SK-N-SH treated with all-trans-retinoic acid at 6 μM for 48 hours (cell line): Measurements from ENCODE around the gene CUL2.

Experiments
- ATAC-seq: fragments of 200-7000 bp; cut with Tn5 transposase; 3 replicates; pipeline ENCODE4 v1.9.1; 2020; ENCODE audit warnings: mild to moderate bottlenecking, moderate library complexity
- ARNTL ChIP-seq: fragments of 450-650 bp; formaldehyde crosslinking; IDR thresholded peaks from 2 replicates; pipeline ENCODE4 v1.5.0; 2020; ENCODE audit warnings: low read depth, mild to moderate bottlenecking, moderate library complexity, borderline replicate concordance
- BACH2 ChIP-seq: fragments of 250-450 bp; sonication (Bioruptor Pico); IDR thresholded peaks from 2 replicates; pipeline ENCODE4 v1.9.0; 2021; ENCODE audit warnings: mild to moderate bottlenecking, borderline replicate concordance
- CREB5 ChIP-seq: fragments of 250-450 bp; sonication (Bioruptor Pico); IDR thresholded peaks from 2 replicates; pipeline ENCODE4 v1.5.1; 2020; ENCODE audit warnings: low read depth, mild to moderate bottlenecking, moderate library complexity
- CSRNP3 ChIP-seq: fragments of 250-450 bp; sonication (Bioruptor Pico); IDR thresholded peaks from 2 replicates; pipeline ENCODE4 v1.5.1; 2021; ENCODE audit warnings: mild to moderate bottlenecking, moderate library complexity
- ESRRG ChIP-seq: fragments of 250-450 bp; sonication (Bioruptor Pico); IDR thresholded peaks from 2 replicates; pipeline ENCODE4 v1.6.1; 2021; ENCODE audit warnings: mild to moderate bottlenecking
- GLIS3 ChIP-seq: fragments of 250-450 bp; sonication (Bioruptor Pico); IDR thresholded peaks from 2 replicates; pipeline ENCODE4 v1.5.0; 2020; ENCODE audit warnings: mild to moderate bottlenecking, moderate library complexity
- ISL1 ChIP-seq: fragments of 250-450 bp; sonication (Bioruptor Pico); IDR thresholded peaks from 2 replicates; pipeline ENCODE4 v2.1.2; 2022; ENCODE audit warnings: mild to moderate bottlenecking, moderate library complexity
- OSR1 ChIP-seq: fragments of 250-450 bp; sonication (Bioruptor Pico); IDR thresholded peaks from 2 replicates; pipeline ENCODE4 v1.8.0; 2022; ENCODE audit warnings: moderate library complexity, mild to moderate bottlenecking, inconsistent platforms
- PATZ1 ChIP-seq: fragments of 250-450 bp; sonication (Bioruptor Pico); IDR thresholded peaks from 2 replicates; pipeline ENCODE4 v1.8.0; 2020; ENCODE audit warnings: mild to moderate bottlenecking, moderate library complexity, borderline replicate concordance
- POU6F1 ChIP-seq: fragments of 250-450 bp; sonication (Bioruptor Pico); IDR thresholded peaks from 2 replicates; pipeline ENCODE4 v1.8.0; 2021; ENCODE audit warnings: low read depth, mild to moderate bottlenecking, moderate library complexity, borderline replicate concordance
- PPARA ChIP-seq: fragments of 250-450 bp; sonication (Bioruptor Pico); IDR thresholded peaks from 2 replicates; pipeline ENCODE4 v1.5.0; 2020; ENCODE audit warnings: mild to moderate bottlenecking, borderline replicate concordance
- RARB ChIP-seq: fragments of 250-450 bp; sonication (Bioruptor Pico); IDR thresholded peaks from 2 replicates; pipeline ENCODE4 v1.8.0; 2021; ENCODE audit warnings: mild to moderate bottlenecking, moderate library complexity
- SNAI2 ChIP-seq: fragments of 250-450 bp; sonication (Bioruptor Pico); IDR thresholded peaks from 2 replicates; pipeline ENCODE4 v1.5.0; 2020; ENCODE audit warnings: mild to moderate bottlenecking, moderate library complexity
- TCF4 ChIP-seq: fragments of 250-450 bp; sonication (Bioruptor Pico); IDR thresholded peaks from 2 replicates; pipeline ENCODE4 v1.8.0; 2021; ENCODE audit warnings: mild to moderate bottlenecking, moderate library complexity, borderline replicate concordance
- TOX ChIP-seq: fragments of 250-450 bp; sonication (Bioruptor Pico); IDR thresholded peaks from 2 replicates; pipeline ENCODE4 v1.8.0; 2021; ENCODE audit warnings: mild to moderate bottlenecking, moderate library complexity, borderline replicate concordance
- TSHZ2 ChIP-seq: fragments of 250-450 bp; sonication (Bioruptor Pico); IDR thresholded peaks from 2 replicates; pipeline ENCODE4 v1.5.0; 2020; ENCODE audit warnings: mild to moderate bottlenecking, moderate library complexity
- ZC3H10 ChIP-seq: fragments of 250-450 bp; sonication (Bioruptor Pico); IDR thresholded peaks from 2 replicates; pipeline ENCODE4 v1.5.1; 2021; ENCODE audit warnings: mild to moderate bottlenecking, moderate library complexity
- ZNF565 ChIP-seq: fragments of 450-650 bp; formaldehyde crosslinking; conservative IDR thresholded peaks from 2 replicates; pipeline ENCODE4 v1.5.0; 2020; ENCODE audit warnings: low read depth, mild to moderate bottlenecking, moderate library complexity
- ZNF70 ChIP-seq: fragments of 450-650 bp; formaldehyde crosslinking; IDR thresholded peaks from 2 replicates; pipeline ENCODE4 v1.5.0; 2020; ENCODE audit warnings: mild to moderate bottlenecking, moderate library complexity
- ZNF8 ChIP-seq: fragments of 450-650 bp; formaldehyde crosslinking; IDR thresholded peaks from 2 replicates; pipeline ENCODE4 v1.5.0; 2020; ENCODE audit warnings: mild to moderate bottlenecking, moderate library complexity

Gene CUL2

GRCh38 chr10:35040760-35041501, 49.2 kb downstream of the CUL2 start:
- TF ChIP-seq CREB5 (CRISPR knock-in tag), result no peak
- TF ChIP-seq TCF4 (CRISPR knock-in tag), result no peak
- TF ChIP-seq GLIS3 (CRISPR knock-in tag), result no peak
- TF ChIP-seq PATZ1, result no peak
- no peak for TF ChIP-seq ZNF8
- no peak for TF ChIP-seq ISL1 (CRISPR knock-in tag)
- TF ChIP-seq ZC3H10 (CRISPR knock-in tag), result no peak
- TF ChIP-seq PPARA (CRISPR knock-in tag), result no peak
- TF ChIP-seq ZNF565 (CRISPR knock-in tag), result no peak
- no peak for TF ChIP-seq ZNF70 (CRISPR knock-in tag)
- no peak for TF ChIP-seq ARNTL (CRISPR knock-in tag)
- TF ChIP-seq ESRRG (CRISPR knock-in tag), result no peak
- ATAC-seq, result peak; percentile 83

- TF ChIP-seq CREB5 (CRISPR knock-in tag) (no peak), ESRRG (CRISPR knock-in tag) (no peak)
- no peak for ATAC-seq
Observed at GRCh38 chr10:35037104-35037503, 53.0 kb downstream of the CUL2 start.

- no peak for ATAC-seq
- no peak for TF ChIP-seq ZC3H10 (CRISPR knock-in tag)
- no peak for TF ChIP-seq BACH2
- no peak for TF ChIP-seq CREB5 (CRISPR knock-in tag)
Observed at GRCh38 chr10:35035606-35036005, 54.5 kb downstream of the CUL2 start.

GRCh38 chr10:35027567-35027966, 62.6 kb downstream of the CUL2 start:
- no peak for TF ChIP-seq ZNF70 (CRISPR knock-in tag)
- no peak for TF ChIP-seq POU6F1 (CRISPR knock-in tag)
- TF ChIP-seq, all 23 proteins: peak for 0
- ATAC-seq, result no peak

- peak; percentile 53; the same call in 2 of the 3 replicates for ATAC-seq
- TF ChIP-seq OSR1 (CRISPR knock-in tag) (no peak), PPARA (CRISPR knock-in tag) (no peak), RARB (no peak), TSHZ2 (no peak), SNAI2 (CRISPR knock-in tag) (no peak), ISL1 (CRISPR knock-in tag) (no peak), ZNF565 (CRISPR knock-in tag) (no peak), CREB5 (CRISPR knock-in tag) (no peak), CSRNP3 (CRISPR knock-in tag) (no peak), ZC3H10 (CRISPR knock-in tag) (no peak), ZNF70 (CRISPR knock-in tag) (no peak), ZNF8 (no peak), TOX (CRISPR knock-in tag) (no peak)
Observed at GRCh38 chr10:35025916-35026315, 64.2 kb downstream of the CUL2 start.
